NCI-H1930 (cell line): Measurements from ENCODE around the gene GGTLC1.

Experiments used
- DNase-seq, 2 experiments: peaks; one replicate each; lab custom pipeline; 2025; lab: John Stamatoyannopoulos, UW

GGTLC1 gene

GRCh38 chr20:23963941-23964340, 24.6 kb downstream of the GGTLC1 start:
- DNase-seq = no peak

DNA sequence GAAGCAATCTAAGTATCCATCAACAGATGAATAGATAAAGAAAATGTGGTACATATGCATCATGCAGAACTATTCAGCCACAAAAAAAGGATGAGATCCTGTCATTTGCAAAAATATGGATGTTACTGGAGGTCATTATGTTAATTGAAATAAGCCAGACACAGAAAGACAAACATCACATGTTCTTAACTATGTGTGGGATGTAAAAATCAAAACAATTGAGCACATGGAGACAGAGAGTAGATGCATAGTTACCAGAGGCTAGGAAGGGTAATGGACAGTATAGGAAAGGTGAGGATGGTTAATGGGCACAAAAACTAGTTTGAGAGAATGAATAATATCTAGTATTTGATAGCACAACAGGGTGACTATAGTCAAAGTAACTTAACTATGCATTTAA, 26.3 kb downstream of the GGTLC1 start:
- DNase-seq = no peak

GRCh38 chr20:23959054-23959453, 29.5 kb downstream of the GGTLC1 start:
- DNase-seq = no peak

GRCh38 chr20:23955896-23956295, 32.7 kb downstream of the GGTLC1 start:
- no peak for DNase-seq

GRCh38 chr20:23954008-23954745, 34.4 kb downstream of the GGTLC1 start:
- no peak for DNase-seq

DNA sequence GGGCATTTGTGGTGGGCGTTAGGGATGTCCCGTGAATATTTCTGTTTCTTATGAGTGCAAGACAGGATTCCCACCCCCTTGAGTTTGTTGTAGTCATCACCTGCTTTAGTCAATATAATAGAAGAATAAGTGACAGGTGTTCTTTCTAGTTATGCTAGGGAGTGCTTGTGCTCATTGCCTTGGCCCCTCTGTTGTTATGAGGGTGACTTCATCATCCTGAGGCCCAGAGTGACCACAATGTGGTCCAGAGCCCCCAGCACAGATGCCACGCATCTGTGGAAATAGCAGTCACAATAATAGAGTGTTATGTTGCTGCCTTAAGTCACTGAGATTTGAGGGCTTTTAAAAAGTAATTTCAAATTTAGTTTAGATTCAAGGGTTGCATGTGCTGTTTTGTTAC, 42.4 kb downstream of the GGTLC1 start:
- no peak for DNase-seq

- DNase-seq = no peak
Measured at GRCh38 chr20:23943304-23943703, 45.3 kb downstream of the GGTLC1 start.

DNA sequence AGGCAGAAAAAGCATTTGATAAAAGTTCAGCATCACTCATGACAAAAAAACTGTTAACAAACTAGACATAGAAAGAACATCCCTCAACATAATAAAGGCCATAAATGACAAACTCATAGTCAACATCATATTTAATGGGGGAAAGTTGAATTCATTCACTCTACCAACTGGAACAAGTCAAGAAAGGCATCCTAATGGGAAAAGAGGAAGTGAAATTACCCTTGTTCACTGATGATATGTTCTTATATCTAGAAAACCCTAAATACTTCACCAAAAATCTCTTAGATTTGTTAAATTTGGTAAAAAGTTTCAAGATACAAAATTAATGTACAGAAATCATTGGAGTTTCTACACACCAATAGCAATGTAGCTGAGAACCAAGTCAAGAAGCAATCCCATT, 48.9 kb downstream of the GGTLC1 start:
- DNase-seq = no peak

GRCh38 chr20:23939063-23939462, 49.5 kb downstream of the GGTLC1 start:
- DNase-seq = no peak

DNA sequence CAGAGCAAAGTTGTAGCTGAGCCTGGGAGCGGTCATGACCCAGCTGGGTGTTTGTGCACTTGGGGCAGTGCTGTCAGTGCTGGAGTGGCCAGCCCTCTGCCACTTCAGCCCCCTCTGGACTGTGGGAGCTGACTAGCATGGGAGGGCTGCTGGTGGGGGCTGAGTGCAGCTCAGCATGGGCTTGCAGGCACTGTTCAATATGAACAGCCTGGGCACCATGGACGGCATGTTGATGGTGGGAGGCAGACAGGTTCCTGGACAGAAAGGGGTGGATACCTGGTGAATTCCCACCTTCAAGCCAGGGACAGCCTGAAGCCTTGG, 50.5 kb downstream of the GGTLC1 start:
- no peak for DNase-seq

DNA sequence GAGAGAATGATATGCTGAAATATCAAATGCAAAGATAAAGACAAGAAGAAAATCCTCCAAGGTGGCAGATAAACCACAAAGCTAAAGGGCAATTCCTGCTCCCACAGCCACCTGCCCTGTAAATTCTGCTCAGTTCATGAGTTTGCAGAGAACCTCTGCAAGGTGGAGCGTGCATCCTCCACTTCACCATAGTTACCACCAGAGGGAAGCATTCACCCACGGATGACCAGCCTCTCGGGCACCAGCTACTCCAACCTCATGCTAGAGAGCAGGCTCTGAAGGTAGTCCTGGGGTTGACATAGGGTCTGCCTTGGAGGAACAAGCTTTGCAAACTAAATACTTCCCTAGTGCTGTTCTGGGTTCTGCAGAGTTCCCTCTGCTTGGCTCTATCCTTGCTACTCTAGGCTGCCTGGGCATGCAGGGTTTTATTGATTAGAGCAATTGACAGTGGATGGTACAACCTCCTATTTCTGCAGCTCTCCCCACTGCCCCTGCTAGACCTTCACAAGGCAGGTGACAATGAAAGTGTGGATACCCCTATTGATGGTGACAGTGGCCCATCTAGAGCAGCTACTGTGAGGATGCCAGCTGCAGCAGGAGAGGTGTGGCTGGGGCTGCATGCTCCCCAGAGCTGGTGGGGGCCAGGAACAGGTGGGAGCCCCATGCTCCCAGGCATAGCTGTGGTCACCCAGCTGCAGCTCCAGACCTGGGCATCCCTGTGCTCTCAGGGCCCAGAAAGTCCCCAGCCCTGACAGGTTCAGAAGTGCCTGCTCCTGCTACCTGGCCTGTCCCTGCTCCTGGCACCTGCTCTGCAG, 51.1 kb downstream of the GGTLC1 start:
- peak in 1 of 2 experiments; percentile 59 for DNase-seq
